LNCAP (cell line): Measurements from ENCODE around the gene FOXL1.

Experiments
- TF ChIP-seq, protein P1 (sequence below): fragments of 450-650 bp; IDR thresholded peaks from 2 replicates; pipeline ENCODE4 v1.5.1; 2017; ENCODE audit warnings: mild to moderate bottlenecking

The FOXL1 gene

DNA sequence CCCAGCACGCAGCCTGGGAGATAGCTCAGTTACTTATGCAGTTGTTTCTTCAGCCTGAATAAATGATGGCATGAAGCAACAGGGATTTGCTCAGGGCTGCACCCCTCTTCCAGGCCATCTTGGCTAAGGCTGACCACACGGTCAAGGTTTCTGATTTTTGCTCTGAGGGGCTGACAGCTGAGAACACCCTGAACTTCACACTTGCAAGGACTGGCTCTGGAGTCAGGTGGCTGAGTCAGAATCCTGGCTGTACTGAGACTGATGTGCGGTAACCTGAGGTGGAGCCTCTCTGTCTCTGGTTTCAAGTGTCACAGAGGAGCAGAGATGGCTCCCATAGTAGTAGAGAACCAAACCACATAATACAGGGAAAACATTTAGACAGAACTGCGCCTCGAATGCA, 28.1 kb upstream of the FOXL1 start:
- TF ChIP-seq, protein P1, sequence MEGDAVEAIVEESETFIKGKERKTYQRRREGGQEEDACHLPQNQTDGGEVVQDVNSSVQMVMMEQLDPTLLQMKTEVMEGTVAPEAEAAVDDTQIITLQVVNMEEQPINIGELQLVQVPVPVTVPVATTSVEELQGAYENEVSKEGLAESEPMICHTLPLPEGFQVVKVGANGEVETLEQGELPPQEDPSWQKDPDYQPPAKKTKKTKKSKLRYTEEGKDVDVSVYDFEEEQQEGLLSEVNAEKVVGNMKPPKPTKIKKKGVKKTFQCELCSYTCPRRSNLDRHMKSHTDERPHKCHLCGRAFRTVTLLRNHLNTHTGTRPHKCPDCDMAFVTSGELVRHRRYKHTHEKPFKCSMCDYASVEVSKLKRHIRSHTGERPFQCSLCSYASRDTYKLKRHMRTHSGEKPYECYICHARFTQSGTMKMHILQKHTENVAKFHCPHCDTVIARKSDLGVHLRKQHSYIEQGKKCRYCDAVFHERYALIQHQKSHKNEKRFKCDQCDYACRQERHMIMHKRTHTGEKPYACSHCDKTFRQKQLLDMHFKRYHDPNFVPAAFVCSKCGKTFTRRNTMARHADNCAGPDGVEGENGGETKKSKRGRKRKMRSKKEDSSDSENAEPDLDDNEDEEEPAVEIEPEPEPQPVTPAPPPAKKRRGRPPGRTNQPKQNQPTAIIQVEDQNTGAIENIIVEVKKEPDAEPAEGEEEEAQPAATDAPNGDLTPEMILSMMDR, result no peak

DNA sequence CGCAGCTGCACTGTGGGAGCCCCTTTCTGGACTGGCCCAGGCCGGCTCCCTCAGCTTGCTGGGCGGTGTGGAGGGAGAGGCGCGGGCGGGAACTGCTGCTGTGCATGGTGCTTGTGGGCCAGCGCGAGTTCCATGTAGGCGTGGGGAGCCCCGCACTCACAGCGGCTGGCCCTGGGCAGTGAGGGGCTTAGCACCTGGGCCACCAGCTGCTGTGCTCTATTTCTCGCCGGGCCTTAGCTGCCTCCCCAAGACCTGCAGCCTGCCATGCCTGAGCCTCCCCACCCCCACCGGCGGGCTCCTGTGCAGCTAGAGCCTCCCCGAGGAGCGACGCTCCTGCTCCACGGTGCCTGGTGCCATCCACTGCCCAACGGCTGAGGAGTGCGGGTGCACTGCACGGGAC, 25.0 kb upstream of the FOXL1 start:
- TF ChIP-seq, protein P1, result no peak

DNA sequence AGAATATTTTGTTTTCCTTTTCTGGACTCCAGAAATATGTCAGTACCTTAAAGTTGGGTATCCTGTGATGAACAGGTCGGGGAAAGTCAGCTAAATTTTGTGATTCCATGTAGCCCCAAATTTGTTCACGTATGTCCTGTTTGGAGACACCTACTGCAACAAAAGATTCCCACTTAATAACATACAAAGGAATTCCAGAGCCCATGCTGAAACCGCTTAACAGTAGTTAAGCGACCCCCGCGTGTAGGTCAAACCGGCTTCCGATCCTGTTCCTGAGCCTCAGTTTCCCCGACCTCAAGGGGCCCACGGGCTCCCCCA, 23.8 kb upstream of the FOXL1 start:
- TF ChIP-seq, protein P1, result no peak

DNA sequence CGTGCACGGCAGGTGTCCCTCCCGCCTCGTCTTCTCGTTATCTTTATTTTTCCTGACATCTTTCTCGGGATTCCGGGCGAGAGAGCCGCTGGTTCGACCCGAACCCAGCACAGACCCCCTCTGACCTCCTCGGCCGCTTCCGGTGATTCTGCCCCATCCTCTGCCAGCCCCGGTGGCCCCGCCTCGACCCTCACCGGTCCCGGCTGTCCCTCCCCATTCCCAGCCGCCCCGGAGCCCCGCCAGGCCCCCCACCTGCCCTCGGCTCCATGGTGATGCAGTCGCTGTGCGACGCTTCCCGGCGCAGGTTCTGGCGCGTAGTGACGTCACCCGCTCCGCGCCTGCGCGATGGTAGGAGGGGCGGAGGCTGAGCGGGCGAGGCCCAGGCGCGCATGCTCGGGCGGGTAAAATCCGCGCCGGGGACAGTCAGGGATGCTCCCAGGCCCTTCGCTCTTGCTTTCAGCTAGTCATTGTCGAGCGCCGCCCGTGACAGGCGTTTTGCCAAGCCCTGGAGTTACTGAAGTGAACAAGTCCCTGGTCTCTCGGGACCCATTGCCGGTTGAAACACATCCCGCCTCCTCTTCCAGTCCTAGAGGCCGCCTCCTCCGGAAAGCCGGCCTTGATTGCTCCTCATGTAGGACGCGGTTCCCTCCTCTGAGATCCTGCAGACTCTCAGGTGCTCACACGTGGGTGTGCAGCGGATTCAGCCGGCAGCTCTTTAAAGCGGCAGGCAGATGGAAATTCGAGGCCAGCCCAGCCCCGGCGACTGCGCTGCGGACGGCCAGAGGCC, 23.2 kb upstream of the FOXL1 start, which contains the start of gene MTHFSD:
Gene MTHFSD (minus strand): TSS at position 319 of the 787 bp plus-strand sequence. CDS start 51 bp downstream, at position 268.
- TF ChIP-seq, protein P1, result no peak

DNA sequence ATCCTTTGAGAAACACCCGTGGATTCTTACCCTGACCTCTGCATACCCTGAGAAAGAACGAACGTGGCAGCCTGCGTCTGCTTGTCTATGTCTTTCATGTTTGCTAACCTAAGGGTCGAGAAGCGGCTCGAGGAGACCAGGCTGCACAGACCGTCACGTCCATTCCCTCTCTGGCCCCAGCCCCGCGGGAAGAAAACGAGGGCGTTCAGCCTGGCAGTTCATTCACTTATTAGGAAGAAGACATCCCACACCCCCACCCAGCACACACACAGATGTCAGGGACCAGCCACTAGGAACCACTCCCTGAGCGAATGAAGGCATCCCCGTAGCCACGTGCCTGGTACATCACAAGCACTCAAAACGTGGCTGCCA, 22.7 kb upstream of the FOXL1 start:
- TF ChIP-seq, protein P1, result no peak

DNA sequence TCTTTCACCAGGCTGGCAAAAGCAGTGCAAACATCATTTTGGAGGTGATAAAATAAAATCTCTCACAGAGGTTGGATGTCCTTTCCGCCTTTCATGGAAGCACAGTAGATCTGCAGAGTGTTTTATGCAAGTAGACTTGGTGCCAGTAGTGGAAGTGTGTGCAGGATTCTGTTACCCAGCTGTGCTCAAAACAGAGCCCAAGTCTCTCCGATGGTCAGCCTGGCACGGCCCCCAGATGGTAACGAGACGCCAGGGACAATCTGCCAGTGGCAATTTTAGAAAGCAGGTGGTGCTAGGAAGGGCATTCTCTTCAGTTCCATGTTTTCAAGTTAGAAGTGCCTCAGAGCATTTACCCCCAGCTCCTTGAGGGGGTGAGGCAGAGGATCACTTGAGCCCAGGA, 21.8 kb upstream of the FOXL1 start:
- TF ChIP-seq, protein P1, result no peak

DNA sequence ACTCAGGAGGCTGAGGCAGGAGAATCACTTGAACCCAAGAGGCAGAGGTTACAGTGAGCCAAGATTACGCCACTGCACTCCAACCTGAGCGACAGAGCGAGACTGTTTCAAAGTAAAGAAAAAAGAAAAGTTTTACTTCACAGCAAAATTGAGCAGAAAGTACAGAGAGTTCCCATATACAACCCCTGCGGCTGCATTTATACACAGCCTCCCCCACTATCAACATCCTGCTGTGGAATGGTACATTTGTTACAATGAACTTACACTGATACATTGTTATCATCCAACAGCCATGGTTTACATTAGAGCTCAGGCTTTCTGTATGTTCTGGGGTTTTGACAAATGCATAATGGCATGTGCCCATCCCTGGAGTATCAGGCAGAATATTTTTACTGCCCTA, 20.8 kb upstream of the FOXL1 start:
- TF ChIP-seq, protein P1, result no peak
